ENCODE measurements around the gene ABCG2.

ABCG2 gene

DNA sequence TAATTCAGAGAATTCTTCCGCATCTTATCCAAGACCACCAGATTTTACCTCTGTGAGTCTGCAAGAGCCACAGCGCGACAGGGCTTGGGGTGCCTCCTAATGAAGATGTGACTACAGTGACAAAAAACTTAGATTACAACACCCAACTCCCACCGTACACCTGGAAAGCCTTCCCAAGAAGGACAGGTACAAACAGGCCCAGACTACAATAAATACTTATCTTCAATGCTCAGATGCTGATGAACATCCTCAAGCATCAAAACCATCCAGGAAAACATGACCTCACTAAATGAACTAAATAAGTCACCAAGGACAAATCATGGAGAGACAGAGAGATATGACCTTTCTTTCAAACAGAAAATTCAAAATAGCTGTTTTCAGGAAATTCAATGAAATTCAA is 20.8 kb upstream of the ABCG2 start:
- TF ChIP-seq, protein P1, sequence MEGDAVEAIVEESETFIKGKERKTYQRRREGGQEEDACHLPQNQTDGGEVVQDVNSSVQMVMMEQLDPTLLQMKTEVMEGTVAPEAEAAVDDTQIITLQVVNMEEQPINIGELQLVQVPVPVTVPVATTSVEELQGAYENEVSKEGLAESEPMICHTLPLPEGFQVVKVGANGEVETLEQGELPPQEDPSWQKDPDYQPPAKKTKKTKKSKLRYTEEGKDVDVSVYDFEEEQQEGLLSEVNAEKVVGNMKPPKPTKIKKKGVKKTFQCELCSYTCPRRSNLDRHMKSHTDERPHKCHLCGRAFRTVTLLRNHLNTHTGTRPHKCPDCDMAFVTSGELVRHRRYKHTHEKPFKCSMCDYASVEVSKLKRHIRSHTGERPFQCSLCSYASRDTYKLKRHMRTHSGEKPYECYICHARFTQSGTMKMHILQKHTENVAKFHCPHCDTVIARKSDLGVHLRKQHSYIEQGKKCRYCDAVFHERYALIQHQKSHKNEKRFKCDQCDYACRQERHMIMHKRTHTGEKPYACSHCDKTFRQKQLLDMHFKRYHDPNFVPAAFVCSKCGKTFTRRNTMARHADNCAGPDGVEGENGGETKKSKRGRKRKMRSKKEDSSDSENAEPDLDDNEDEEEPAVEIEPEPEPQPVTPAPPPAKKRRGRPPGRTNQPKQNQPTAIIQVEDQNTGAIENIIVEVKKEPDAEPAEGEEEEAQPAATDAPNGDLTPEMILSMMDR (IDR thresholded peaks at IDR 0.05): no peak
- Histone ChIP-seq H3K36me3 (ENCODE audit: control insufficient read depth, insufficient read depth, low read length) (no peaks in the 10 kb centered on the region), H3K4me2 (ENCODE audit: low read length) (no peak overlapping the region), H2AFZ (no peak overlapping the region), H3K4me1 (no peaks in the 10 kb centered on the region), H3K9me3 (ENCODE audit: control insufficient read depth, low read length) (no peaks in the 10 kb centered on the region), H3K27me3 (ENCODE audit: control insufficient read depth, insufficient read depth, low read length) (no peaks in the 10 kb centered on the region), H3K4me3 (ENCODE audit: low read depth, low read length) (no peak overlapping the region), H3K9ac (no peak overlapping the region), H3K79me2 (no peaks in the 10 kb centered on the region), H3K27ac (no peak overlapping the region)

DNA sequence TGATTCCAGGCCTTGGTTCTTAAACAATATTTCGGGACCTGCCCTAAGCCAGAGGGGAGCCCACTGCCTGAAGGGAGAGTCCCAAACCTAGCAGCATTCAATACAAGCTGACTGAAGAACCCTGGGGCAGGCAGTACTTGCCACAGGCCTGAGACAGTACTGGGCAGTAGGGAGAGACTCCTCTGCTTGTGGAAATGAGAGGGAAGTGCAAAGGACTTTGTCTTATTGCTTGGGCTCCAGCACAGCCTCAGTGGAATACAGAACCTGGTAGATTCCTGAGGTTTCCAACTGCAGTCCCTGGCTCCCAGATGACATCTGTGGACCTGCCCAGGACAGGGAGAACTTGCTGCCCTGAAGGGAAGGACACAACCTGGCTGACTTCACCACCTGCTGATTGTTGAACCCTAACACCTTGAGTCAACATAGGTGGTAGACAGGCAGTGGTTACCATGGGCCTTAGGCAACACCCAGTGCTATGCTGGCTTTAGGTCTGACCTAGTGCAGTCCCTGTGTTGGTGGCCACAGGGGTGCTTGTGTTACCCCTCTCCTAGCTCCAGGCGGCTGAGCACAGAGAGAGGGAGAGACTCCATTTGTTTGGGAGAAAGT is 20.3 kb upstream of the ABCG2 start:
- TF ChIP-seq, protein P1 (IDR thresholded peaks at IDR 0.05): no peak
- no peak overlapping the region for H3K4me3 ChIP-seq (ENCODE audit: low read depth, low read length)

DNA sequence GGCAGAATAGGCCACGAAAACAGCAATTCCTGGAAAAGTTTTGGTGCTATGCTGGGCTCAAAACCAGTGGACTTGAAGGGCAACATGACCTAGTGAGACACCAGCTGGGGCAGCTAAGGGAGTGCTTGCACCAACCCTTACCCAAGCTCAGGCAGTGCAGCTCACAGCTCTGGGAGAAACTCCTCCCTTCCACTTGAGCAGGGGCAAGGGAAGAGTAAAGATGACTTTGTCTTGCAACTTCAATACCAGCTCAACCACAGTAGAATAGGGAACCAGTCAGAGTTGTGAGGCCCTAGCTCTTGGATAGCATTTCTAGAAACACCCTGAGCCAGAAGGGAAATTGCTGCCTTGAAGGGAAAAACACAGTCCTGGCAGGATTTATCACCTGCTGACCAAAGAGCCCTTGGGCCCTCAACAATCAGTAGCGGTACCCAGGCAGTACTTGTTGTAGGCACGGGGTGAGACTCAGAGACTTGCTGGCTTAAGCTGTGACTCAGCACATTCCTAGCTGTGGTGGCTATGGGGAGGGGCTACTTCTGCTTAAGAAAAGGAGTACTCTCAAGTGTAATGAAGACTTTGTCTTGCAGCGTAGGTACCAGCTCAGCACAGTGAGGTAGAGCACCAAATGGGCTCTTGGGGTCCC is 19.7 kb upstream of the ABCG2 start:
- TF ChIP-seq, protein P1 (IDR thresholded peaks at IDR 0.05): no peak
- Histone ChIP-seq H3K4me1 (no peaks in the 10 kb centered on the region), H3K9me3 (ENCODE audit: control insufficient read depth, low read length) (no peaks in the 10 kb centered on the region), H3K36me3 (ENCODE audit: control insufficient read depth, insufficient read depth, low read length) (no peaks in the 10 kb centered on the region), H3K4me3 (ENCODE audit: low read depth, low read length) (no peak overlapping the region), H3K27ac (no peak overlapping the region), H3K27me3 (ENCODE audit: control insufficient read depth, insufficient read depth, low read length) (no peaks in the 10 kb centered on the region), H3K4me2 (ENCODE audit: low read length) (no peak overlapping the region), H3K9ac (no peak overlapping the region), H2AFZ (no peak overlapping the region), H3K79me2 (no peaks in the 10 kb centered on the region)

More for the DNA sequence above, 20.3 kb upstream of the ABCG2 start:
- Histone ChIP-seq H3K9ac (no peak overlapping the region), H3K79me2 (no peaks in the 10 kb centered on the region), H3K36me3 (ENCODE audit: control insufficient read depth, insufficient read depth, low read length) (no peaks in the 10 kb centered on the region), H3K4me2 (ENCODE audit: low read length) (no peak overlapping the region), H3K27me3 (ENCODE audit: control insufficient read depth, insufficient read depth, low read length) (no peaks in the 10 kb centered on the region), H3K4me1 (no peaks in the 10 kb centered on the region), H2AFZ (no peak overlapping the region), H3K9me3 (ENCODE audit: control insufficient read depth, low read length) (no peaks in the 10 kb centered on the region), H3K27ac (no peak overlapping the region)

DNA sequence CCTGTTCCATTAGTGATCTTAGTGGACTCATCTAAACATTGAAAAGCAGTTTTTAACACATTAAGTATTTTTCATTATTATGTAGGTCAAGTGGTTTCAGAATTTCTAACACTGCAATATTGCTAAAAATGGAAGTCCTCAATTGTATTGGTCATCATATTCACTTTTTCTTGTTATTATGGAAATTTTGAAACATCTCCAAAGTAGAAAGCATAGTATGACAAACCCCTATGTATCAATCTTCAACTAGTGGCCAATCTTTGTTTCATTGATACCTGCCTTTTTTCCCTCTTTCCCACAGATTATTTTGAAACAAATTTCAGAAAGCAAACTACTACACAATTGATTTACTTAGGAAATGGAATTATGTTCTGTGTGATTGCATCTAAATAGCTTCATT is 14.5 kb upstream of the ABCG2 start:
- TF ChIP-seq, protein P1 (IDR thresholded peaks at IDR 0.05): no peak
- Histone ChIP-seq H3K4me1 (no peaks in the 10 kb centered on the region), H3K9ac (no peak overlapping the region), H3K27ac (no peak overlapping the region), H3K79me2 (no peaks in the 10 kb centered on the region), H3K9me3 (ENCODE audit: control insufficient read depth, low read length) (no peaks in the 10 kb centered on the region), H3K4me2 (ENCODE audit: low read length) (no peak overlapping the region), H2AFZ (no peak overlapping the region), H3K4me3 (ENCODE audit: low read depth, low read length) (no peak overlapping the region), H3K27me3 (ENCODE audit: control insufficient read depth, insufficient read depth, low read length) (no peaks in the 10 kb centered on the region), H3K36me3 (ENCODE audit: control insufficient read depth, insufficient read depth, low read length) (no peaks in the 10 kb centered on the region)

DNA sequence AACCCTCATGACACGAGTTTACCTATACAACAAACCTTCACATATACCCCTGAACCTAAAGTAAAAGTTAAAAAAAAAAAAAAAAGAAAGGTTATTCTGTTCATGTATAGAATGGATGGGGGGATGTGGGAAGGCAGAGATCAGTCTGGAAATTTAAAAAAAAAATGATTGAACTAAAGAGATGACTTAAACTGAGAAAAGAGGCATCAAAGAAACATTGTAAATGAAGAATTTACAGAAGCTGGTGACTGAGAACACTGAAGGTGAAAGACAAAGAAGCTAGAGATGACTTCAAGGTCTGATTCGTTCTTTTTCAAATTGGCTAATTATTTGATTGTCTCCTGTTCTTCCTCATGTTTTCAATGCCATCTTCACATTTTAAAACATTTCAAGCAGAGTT is 12.8 kb upstream of the ABCG2 start:
- H3K79me2 ChIP-seq: no peaks in the 10 kb centered on the region
- H3K9ac ChIP-seq: no peak overlapping the region
- no peaks in the 10 kb centered on the region for H3K36me3 ChIP-seq (ENCODE audit: control insufficient read depth, insufficient read depth, low read length)
- H3K4me3 ChIP-seq (ENCODE audit: low read depth, low read length): no peak overlapping the region
- no peaks in the 10 kb centered on the region for H3K9me3 ChIP-seq (ENCODE audit: control insufficient read depth, low read length)
- H2AFZ ChIP-seq: no peak overlapping the region
- H3K4me2 ChIP-seq (ENCODE audit: low read length): no peak overlapping the region
- no peaks in the 10 kb centered on the region for H3K27me3 ChIP-seq (ENCODE audit: control insufficient read depth, insufficient read depth, low read length)
- TF ChIP-seq, protein P1 (IDR thresholded peaks at IDR 0.05): no peak
- no peaks in the 10 kb centered on the region for H3K4me1 ChIP-seq
- no peak overlapping the region for H3K27ac ChIP-seq

All from parathyroid adenoma (tissue), 2 donors.